Natural killer cell (primary cell): ENCODE data around the gene CMSS1. TPM values are rescaled to one million over a fixed set of nuclear protein-coding genes. Genes with fewer than 3 reads are reported as not detected.

Experiments used
- ATAC-seq, 3 donors: fragments of 150-1000 bp in 2 of 3; fragments of 200-7000 bp in 1 of 3; cut with Tn5 transposase; 1 replicate in 1 of 3; 2 replicates in 2 of 3; pipeline ENCODE4 v1.10.0; 2021; ENCODE audit warnings: mild to moderate bottlenecking in 2 of 3, moderate library complexity in 2 of 3
- DNase-seq, 2 donors: peaks; one replicate each; pipeline versions ENCODE4 v3.0.0 to v3.0.0-alpha.2; 2013 to 2021; ENCODE audit warnings: mixed read lengths in 1 of 2
- H3K27ac ChIP-seq: one replicate; pipeline ENCODE4 v1.5.1; 2013; ENCODE audit warnings: mild to moderate bottlenecking, low read length
- H3K27me3 ChIP-seq: one replicate; pipeline ENCODE4 v1.6.1; 2013; ENCODE audit warnings: low read length; ENCODE audit not compliant: control insufficient read depth, insufficient read depth
- H3K36me3 ChIP-seq: one replicate; pipeline ENCODE4 v1.6.1; 2013; ENCODE audit warnings: low read length; ENCODE audit not compliant: control insufficient read depth, insufficient read depth
- H3K4me1 ChIP-seq: one replicate; pipeline ENCODE4 v1.6.1; 2013; ENCODE audit warnings: low read length; ENCODE audit not compliant: control insufficient read depth, insufficient read depth
- H3K4me3 ChIP-seq: one replicate; pipeline ENCODE4 v1.5.1; 2013; ENCODE audit warnings: low read length
- H3K9me3 ChIP-seq: one replicate; pipeline ENCODE4 v1.6.1; 2013; ENCODE audit warnings: low read length; ENCODE audit not compliant: control insufficient read depth, insufficient read depth
- H3K27ac Mint-ChIP-seq, 2 donors: one replicate each; pipeline ENCODE4 v1.8.0; 2022; ENCODE audit warnings: mild to moderate bottlenecking in 2 of 2, mixed read lengths in 2 of 2, moderate library complexity in 1 of 2
- H3K27me3 Mint-ChIP-seq, 2 donors: one replicate each; pipeline ENCODE4 v1.8.0; 2022; ENCODE audit warnings: low read depth in 2 of 2, mixed read lengths in 2 of 2
- H3K36me3 Mint-ChIP-seq: one replicate; pipeline ENCODE4 v1.8.0; 2022; ENCODE audit warnings: mixed read lengths
- H3K4me1 Mint-ChIP-seq, 2 donors: one replicate each; pipeline ENCODE4 v1.8.0; 2022; ENCODE audit warnings: mixed read lengths in 2 of 2
- H3K4me3 Mint-ChIP-seq: one replicate; pipeline ENCODE4 v1.8.0; 2022; ENCODE audit warnings: mild to moderate bottlenecking, moderate library complexity, mixed read lengths
- H3K9me3 Mint-ChIP-seq, 2 donors: one replicate each; pipeline ENCODE4 v1.8.0; 2022; ENCODE audit warnings: mixed read lengths in 2 of 2
- WGBS: methylation state at CpG from one replicate; pipeline ENCODE4 v1.1.7; 2013; ENCODE audit warnings: missing lambda C conversion rate; ENCODE audit not compliant: insufficient coverage; 5-methylcytosine and 5-hydroxymethylcytosine counted together
- intact Hi-C: fragments of 100-400 bp; cut with micrococcal nuclease; formaldehyde crosslinking; loops from one replicate; pipeline ENCODE4 v1.14.2; 2022
- total RNA-seq, 4 donors: library from RNA; stranded (reverse); fragments of 120-200 nt in 1 of 4; gene quantifications; one replicate each; pipeline versions ENCODE4 v1.2.3 to v1.2.4, GENCODE V29; 2013 to 2022
- TF ChIP-seq, protein P1 (sequence below): fragments of 200-600 bp; IDR thresholded peaks from one replicate; pipeline ENCODE4 v1.8.0; 2022; ENCODE audit warnings: antibody characterized with exemption

Gene CMSS1
- total RNA-seq, 3 donors from 2014 or later (not counting 1 experiment from before 2014, with no cell fraction given), result 7.8 to 12.7 (median 9.2) TPM

DNA sequence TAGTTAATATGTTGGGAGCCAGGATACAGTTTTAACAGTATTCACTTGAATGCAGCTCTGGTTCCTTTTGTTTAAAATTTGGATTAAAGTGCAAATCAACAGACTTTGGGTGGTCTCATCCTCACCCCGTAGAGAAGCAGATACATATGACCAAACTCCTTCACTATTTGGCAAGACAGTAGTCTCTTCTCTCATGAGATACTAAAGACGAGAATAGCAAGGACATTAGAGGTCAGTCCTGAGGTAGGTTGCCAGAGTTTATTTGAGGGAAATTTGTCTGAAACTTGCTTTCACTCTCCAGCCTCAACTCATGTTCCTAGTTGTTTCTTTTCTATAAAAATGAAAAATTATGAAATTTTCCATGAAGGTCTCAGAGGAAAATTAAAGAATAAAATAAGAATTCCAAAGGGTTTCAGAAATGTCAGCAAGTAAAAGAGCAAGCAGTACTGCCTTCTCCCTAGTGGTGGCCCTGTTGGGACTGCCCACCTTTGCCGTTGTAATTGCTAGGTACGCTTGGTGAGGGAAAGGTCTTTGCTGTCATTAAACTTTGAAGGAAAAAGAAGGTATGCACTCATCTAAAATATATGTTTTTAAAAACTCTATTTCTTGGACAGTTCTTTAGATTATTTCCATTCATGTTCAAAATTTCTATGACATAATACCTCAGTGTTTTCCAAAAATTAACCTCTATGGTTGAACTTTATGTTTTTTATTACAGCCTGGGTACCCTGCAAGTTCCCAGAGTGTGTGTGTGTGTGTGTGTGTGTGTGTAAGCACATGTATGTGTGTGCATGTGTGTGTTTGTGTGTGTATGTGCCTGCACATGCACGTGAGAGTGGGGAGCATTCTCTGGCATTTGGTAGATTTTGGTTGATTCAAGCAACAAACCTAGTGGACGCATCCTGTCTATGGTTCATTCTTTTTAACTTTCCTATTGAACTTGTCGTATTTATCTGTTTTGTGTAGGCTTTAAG, 111.4 kb downstream of the CMSS1 start:
- no peak overlapping the region for H3K27ac ChIP-seq
- H3K27me3 ChIP-seq, result no peaks in the 10 kb centered on the region
- H3K36me3 ChIP-seq, result no peaks in the 10 kb centered on the region
- Mint-ChIP-seq H3K4me1 (no peaks in the 10 kb centered on the region), H3K4me3 (no peak overlapping the region), H3K36me3 (no peaks in the 10 kb centered on the region), H3K9me3 (no peaks in the 10 kb centered on the region), H3K27ac (no peak overlapping the region), H3K27me3 (no peaks in the 10 kb centered on the region)
- no peaks in the 10 kb centered on the region for H3K4me1 ChIP-seq
- H3K9me3 ChIP-seq, result no peaks in the 10 kb centered on the region
- over 99% methylated on average over 5 of the region's 7 CpGs for WGBS
- H3K4me3 ChIP-seq, result no peak overlapping the region
- TF ChIP-seq, protein P1, sequence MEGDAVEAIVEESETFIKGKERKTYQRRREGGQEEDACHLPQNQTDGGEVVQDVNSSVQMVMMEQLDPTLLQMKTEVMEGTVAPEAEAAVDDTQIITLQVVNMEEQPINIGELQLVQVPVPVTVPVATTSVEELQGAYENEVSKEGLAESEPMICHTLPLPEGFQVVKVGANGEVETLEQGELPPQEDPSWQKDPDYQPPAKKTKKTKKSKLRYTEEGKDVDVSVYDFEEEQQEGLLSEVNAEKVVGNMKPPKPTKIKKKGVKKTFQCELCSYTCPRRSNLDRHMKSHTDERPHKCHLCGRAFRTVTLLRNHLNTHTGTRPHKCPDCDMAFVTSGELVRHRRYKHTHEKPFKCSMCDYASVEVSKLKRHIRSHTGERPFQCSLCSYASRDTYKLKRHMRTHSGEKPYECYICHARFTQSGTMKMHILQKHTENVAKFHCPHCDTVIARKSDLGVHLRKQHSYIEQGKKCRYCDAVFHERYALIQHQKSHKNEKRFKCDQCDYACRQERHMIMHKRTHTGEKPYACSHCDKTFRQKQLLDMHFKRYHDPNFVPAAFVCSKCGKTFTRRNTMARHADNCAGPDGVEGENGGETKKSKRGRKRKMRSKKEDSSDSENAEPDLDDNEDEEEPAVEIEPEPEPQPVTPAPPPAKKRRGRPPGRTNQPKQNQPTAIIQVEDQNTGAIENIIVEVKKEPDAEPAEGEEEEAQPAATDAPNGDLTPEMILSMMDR, result no peak
- intact Hi-C loops, result no loop called here
- DNase-seq (no peak), ATAC-seq (no peak)

DNA sequence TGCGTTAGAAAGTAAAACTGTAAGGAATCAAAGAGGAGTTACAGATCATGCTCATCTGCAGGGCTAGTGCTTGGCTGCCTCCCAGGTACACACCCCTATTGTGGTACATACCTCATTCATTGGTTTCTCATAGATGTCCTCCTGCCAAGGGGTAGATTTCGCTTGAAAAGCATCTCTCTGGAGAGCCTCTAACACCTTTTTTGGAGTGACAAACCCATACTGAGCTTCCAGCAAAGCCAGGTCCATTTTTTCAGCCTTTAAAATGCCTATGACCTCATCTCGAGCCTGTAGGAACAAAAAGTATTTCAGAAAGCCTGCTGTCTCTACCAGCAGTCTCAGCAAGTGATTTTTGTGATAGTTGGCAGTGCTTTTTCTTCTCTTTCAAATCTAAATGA, 112.1 kb downstream of the CMSS1 start:
- H3K27me3 Mint-ChIP-seq, result no peaks in the 10 kb centered on the region
- no peaks in the 10 kb centered on the region for H3K36me3 ChIP-seq
- no peaks in the 10 kb centered on the region for H3K9me3 Mint-ChIP-seq
- no peaks in the 10 kb centered on the region for H3K4me1 ChIP-seq
- H3K27ac Mint-ChIP-seq, result no peak overlapping the region
- no peak overlapping the region for H3K4me3 Mint-ChIP-seq
- no peaks in the 10 kb centered on the region for H3K27me3 ChIP-seq
- H3K4me3 ChIP-seq, result no peak overlapping the region
- H3K36me3 Mint-ChIP-seq, result no peaks in the 10 kb centered on the region
- H3K4me1 Mint-ChIP-seq, result no peaks in the 10 kb centered on the region
- DNase-seq (no peak), ATAC-seq (no peak)
- H3K27ac ChIP-seq, result no peak overlapping the region
- H3K9me3 ChIP-seq, result no peaks in the 10 kb centered on the region
- 90% methylated on average over 3 of the region's 3 CpGs for WGBS
- intact Hi-C loops, result no loop called here
- TF ChIP-seq, protein P1, result no peak

DNA sequence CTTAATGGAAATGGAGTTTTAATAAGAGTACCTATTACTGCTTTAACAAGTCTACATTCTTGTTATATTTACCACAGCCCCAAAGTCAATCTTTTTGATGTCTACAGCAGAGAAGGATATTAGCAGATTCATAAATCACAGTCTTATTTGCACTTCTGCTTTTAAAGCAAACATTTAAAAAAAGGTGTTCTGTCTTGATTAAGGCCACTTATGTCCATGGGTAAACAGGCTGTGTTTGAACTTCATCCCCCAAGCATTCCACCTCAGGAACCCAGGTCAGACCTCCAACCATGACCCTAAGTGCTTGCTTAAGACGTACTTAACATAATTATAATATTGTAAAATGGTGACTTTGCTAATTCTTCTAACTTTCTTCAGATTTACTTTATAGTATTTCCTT, 113.4 kb downstream of the CMSS1 start:
- no CpG with 5 or more reads among the region's 1 CpG for WGBS
- no peak overlapping the region for H3K4me3 Mint-ChIP-seq
- ATAC-seq (no peak), DNase-seq (no peak)
- no peaks in the 10 kb centered on the region for H3K36me3 Mint-ChIP-seq
- H3K4me1 Mint-ChIP-seq, result no peaks in the 10 kb centered on the region
- Histone ChIP-seq H3K4me3 (no peak overlapping the region), H3K27ac (no peak overlapping the region), H3K9me3 (no peaks in the 10 kb centered on the region), H3K27me3 (no peaks in the 10 kb centered on the region), H3K36me3 (no peaks in the 10 kb centered on the region), H3K4me1 (no peaks in the 10 kb centered on the region)
- TF ChIP-seq, protein P1, result no peak
- no peaks in the 10 kb centered on the region for H3K27me3 Mint-ChIP-seq
- no peak overlapping the region for H3K27ac Mint-ChIP-seq
- intact Hi-C loops, result no loop called here
- H3K9me3 Mint-ChIP-seq, result no peaks in the 10 kb centered on the region
